ENCODE data around the gene SCNN1B. TPM values are rescaled to one million over a fixed set of nuclear protein-coding genes. Genes with fewer than 3 reads are reported as not detected.
A peak's percentile ranks its signal among the peaks of the same experiment; 100 is the strongest.

The SCNN1B gene
- total RNA-seq, 1 donor from 2014 or later, result 0.79 TPM

DNA sequence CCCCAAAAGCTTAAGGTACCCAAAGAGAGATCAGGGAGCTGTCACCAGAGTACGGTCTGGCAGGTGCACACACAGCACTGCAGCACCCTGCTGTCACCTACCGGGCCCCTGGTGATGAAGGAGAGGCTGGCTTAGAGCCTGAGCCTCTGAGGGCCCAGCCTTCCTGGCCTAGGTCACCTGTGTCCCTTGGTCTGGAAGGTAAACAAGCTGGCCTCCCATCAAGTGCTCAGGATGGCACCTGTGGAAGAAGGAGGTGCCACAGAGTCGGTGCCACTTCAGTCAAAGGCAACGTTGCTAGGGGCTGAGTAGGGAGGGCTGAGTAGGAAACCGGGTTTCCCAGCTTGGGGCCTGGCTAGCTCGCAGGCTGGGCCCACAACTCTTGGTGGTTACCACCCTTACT, 80.2 kb downstream of the SCNN1B start:
- Histone ChIP-seq H3K27me3 (ENCODE audit: control insufficient read depth, insufficient read depth, low read length) (no peaks in the 10 kb centered on the region), H3K36me3 (ENCODE audit: control insufficient read depth, insufficient read depth, low read length) (no peaks in the 10 kb centered on the region), H3K4me3 (ENCODE audit: low read depth, low read length) (no peak overlapping the region)
- TF ChIP-seq, protein P1, sequence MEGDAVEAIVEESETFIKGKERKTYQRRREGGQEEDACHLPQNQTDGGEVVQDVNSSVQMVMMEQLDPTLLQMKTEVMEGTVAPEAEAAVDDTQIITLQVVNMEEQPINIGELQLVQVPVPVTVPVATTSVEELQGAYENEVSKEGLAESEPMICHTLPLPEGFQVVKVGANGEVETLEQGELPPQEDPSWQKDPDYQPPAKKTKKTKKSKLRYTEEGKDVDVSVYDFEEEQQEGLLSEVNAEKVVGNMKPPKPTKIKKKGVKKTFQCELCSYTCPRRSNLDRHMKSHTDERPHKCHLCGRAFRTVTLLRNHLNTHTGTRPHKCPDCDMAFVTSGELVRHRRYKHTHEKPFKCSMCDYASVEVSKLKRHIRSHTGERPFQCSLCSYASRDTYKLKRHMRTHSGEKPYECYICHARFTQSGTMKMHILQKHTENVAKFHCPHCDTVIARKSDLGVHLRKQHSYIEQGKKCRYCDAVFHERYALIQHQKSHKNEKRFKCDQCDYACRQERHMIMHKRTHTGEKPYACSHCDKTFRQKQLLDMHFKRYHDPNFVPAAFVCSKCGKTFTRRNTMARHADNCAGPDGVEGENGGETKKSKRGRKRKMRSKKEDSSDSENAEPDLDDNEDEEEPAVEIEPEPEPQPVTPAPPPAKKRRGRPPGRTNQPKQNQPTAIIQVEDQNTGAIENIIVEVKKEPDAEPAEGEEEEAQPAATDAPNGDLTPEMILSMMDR (IDR thresholded peaks at IDR 0.05; ENCODE audit: insufficient read depth, low read length, severe bottlenecking), result no peak
- DNase-seq (ENCODE audit: low read depth), result no peak
- FAIRE-seq, result no peak

DNA sequence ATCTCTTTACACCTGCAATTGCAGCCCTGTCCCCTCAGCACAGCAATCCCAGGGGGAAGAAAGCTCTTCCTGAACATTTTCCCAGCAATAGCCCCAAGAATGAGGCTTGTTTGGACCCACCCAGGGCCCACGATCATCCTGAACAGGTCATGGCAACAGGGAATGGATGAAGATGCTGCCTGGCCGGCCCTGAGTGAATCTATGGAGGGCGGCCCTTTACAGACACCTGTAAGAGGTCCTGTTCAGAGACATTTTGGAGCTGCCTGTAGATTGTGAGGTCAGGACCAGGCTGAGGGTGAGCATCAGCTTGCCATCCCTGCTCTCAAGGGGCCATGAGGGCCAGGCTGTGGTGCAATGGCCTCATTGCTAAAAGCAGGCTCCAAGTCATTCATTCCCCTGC, 81.8 kb downstream of the SCNN1B start:
- Histone ChIP-seq H3K27me3 (ENCODE audit: control insufficient read depth, insufficient read depth, low read length) (no peaks in the 10 kb centered on the region), H3K4me3 (ENCODE audit: low read depth, low read length) (no peak overlapping the region), H3K36me3 (ENCODE audit: control insufficient read depth, insufficient read depth, low read length) (peaks cover 2% of the 10 kb centered on the region)
- FAIRE-seq (no peak), DNase-seq (ENCODE audit: low read depth) (no peak)
- TF ChIP-seq, protein P1 (IDR thresholded peaks at IDR 0.05; ENCODE audit: insufficient read depth, low read length, severe bottlenecking), result no peak

DNA sequence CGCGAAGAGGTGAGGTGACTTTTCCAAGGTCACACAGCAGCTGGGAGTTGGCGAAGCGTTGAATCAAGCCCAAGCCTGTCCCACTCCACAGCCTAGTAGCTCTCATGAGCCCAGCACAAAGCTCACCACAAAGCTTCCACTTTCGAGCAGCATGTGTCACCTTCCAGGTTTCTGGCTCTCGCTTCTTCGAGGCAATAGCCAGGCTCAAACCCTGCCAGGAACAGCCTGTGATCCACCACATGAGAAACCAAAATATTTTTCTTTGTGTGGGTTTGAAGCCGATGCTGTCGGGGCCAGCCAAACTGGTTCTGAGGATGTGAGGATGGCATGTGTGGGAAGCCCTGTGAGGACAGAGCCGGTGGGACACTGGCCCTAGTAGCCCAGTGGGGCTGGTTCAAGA, 82.8 kb downstream of the SCNN1B start:
- no peak for FAIRE-seq
- H3K4me3 ChIP-seq (ENCODE audit: low read depth, low read length), result no peak overlapping the region
- no peaks in the 10 kb centered on the region for H3K27me3 ChIP-seq (ENCODE audit: control insufficient read depth, insufficient read depth, low read length)
- peaks cover 5% of the 10 kb centered on the region for H3K36me3 ChIP-seq (ENCODE audit: control insufficient read depth, insufficient read depth, low read length)
- TF ChIP-seq, protein P1 (IDR thresholded peaks at IDR 0.05; ENCODE audit: insufficient read depth, low read length, severe bottlenecking), result no peak
- DNase-seq (ENCODE audit: low read depth), result peak; percentile 64

DNA sequence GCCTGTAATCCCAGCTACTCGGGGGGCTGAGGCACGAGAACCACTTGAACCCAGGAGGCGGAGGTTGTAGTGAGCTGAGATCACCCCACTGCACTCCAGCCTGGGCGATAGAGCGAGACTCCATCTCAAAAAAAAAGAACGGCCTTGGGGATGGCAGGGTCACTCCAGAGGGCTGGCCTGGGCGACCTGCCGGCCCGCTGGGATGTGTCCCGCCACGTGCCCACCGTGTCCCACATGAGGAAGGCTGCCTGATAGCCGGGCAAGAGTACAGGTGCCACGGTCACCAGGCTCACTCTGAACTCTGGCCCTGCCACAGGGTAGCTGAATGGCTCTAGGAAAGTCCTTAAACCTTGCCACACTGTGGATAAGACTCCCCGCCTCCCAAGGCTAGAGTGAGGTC, 83.3 kb downstream of the SCNN1B start:
- DNase-seq (ENCODE audit: low read depth) (no peak), FAIRE-seq (no peak)
- TF ChIP-seq, protein P1 (IDR thresholded peaks at IDR 0.05; ENCODE audit: insufficient read depth, low read length, severe bottlenecking), result no peak
- Histone ChIP-seq H3K4me3 (ENCODE audit: low read depth, low read length) (no peak overlapping the region), H3K36me3 (ENCODE audit: control insufficient read depth, insufficient read depth, low read length) (peaks cover 5% of the 10 kb centered on the region), H3K27me3 (ENCODE audit: control insufficient read depth, insufficient read depth, low read length) (no peaks in the 10 kb centered on the region)

DNA sequence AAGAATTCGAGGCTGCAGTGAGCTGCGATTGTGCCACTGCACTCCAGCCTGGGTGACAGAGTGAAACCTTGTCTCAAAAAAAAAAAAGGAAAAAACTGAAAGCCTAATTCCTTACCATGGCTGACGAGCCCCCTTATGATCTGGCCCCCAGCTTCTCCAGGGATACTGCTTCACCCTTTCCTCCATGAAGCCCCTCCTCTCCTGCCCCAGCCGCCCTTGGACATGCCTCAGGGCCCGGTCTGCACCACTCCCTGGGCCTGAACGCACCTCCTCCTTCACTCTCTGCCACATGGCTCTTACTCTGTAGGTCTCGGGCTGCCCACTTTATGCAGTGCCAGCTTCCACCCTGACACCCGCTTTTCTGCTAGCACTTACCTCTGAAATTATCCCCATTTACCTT, 85.6 kb downstream of the SCNN1B start:
- no peak overlapping the region for H3K4me3 ChIP-seq (ENCODE audit: low read depth, low read length)
- TF ChIP-seq, protein P1 (IDR thresholded peaks at IDR 0.05; ENCODE audit: insufficient read depth, low read length, severe bottlenecking), result no peak
- no peak for FAIRE-seq
- no peaks in the 10 kb centered on the region for H3K27me3 ChIP-seq (ENCODE audit: control insufficient read depth, insufficient read depth, low read length)
- H3K36me3 ChIP-seq (ENCODE audit: control insufficient read depth, insufficient read depth, low read length), result peaks cover 5% of the 10 kb centered on the region
- DNase-seq (ENCODE audit: low read depth), result no peak

DNA sequence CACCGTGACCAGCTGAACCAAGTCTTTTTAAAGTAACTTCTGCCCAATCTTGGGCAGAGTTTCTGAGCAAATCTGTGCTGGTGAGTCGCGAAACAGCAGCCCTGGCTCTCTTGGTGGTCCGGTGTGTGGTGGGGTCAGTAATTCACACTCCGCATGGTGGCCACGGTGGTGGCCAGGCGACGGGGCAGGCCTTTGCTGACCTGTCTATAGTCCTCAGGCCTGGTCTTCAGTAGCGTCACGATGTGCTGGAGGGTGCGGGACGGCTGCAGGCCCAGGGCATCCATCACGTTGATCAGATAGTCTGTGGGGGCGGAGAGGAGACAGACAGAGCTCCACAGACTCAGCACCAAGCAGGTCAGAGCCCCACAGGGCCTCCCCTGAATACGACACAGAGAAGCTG, 86.7 kb downstream of the SCNN1B start:
- DNase-seq (ENCODE audit: low read depth) (no peak), FAIRE-seq (no peak)
- H3K36me3 ChIP-seq (ENCODE audit: control insufficient read depth, insufficient read depth, low read length), result peaks cover 5% of the 10 kb centered on the region

More for the DNA sequence above, 86.7 kb downstream of the SCNN1B start:
- TF ChIP-seq, protein P1 (IDR thresholded peaks at IDR 0.05; ENCODE audit: insufficient read depth, low read length, severe bottlenecking), result no peak
- Histone ChIP-seq H3K27me3 (ENCODE audit: control insufficient read depth, insufficient read depth, low read length) (no peaks in the 10 kb centered on the region), H3K4me3 (ENCODE audit: low read depth, low read length) (no peak overlapping the region)

All from bronchial epithelial cell (primary cell).